ENCODE results near the gene ERN1.
"Not testable (repeated sequence)": the region's sequence is repeated elsewhere in the genome, so short reads cannot be mapped to it uniquely, and the experiment has no call there.

Gene ERN1

GRCh38 chr17:64173646-64174045 is 43.7 kb upstream of the ERN1 start:
- no peak for TF ChIP-seq CTCF (IDR thresholded peaks at IDR 0.05; ENCODE audit: low read length, missing control alignments)
- no peak for DNase-seq (ENCODE audit: low read depth)

GRCh38 chr17:64172510-64172909 is 42.6 kb upstream of the ERN1 start:
- no peak overlapping the region for H3K4me3 ChIP-seq (replicated peaks; ENCODE audit: low read depth, low read length)
- peak; percentile 8 for TF ChIP-seq CTCF (IDR thresholded peaks at IDR 0.05; ENCODE audit: low read length, missing control alignments)
- peak; percentile 21 for DNase-seq (ENCODE audit: low read depth)

More at GRCh38 chr17:64173646-64174045, 43.7 kb upstream of the ERN1 start:
- H3K4me3 ChIP-seq (replicated peaks; ENCODE audit: low read depth, low read length) = no peak overlapping the region

- peak; percentile 91 for DNase-seq (ENCODE audit: low read depth)
- no peak for TF ChIP-seq CTCF (IDR thresholded peaks at IDR 0.05; ENCODE audit: low read length, missing control alignments)
- H3K4me3 ChIP-seq (replicated peaks; ENCODE audit: low read depth, low read length) = no peak overlapping the region
Measured at GRCh38 chr17:64171041-64171440, 41.1 kb upstream of the ERN1 start.

DNA sequence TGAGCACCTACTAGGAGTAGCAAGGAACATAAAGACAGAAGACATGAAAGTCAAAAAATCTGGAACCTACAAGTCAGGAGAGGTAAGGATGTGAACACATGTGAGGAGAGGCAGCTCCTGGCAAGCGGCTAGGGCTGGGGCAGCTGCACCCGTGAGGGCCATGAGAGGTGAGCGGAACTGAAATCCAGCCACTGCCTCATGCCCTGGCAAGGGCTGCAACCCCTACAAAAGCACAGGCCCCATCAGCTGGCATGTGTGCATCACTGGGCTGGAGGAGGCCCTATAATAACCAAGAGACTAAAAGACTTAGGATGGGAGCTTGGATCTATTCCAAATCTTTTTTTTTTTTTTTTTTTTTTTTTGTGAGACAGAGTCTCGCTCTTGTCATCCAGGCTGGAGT is 40.3 kb upstream of the ERN1 start:
- TF ChIP-seq CTCF (IDR thresholded peaks at IDR 0.05; ENCODE audit: low read length, missing control alignments) = no peak
- H3K4me3 ChIP-seq (replicated peaks; ENCODE audit: low read depth, low read length) = no peak overlapping the region
- DNase-seq (ENCODE audit: low read depth) = no peak

DNA sequence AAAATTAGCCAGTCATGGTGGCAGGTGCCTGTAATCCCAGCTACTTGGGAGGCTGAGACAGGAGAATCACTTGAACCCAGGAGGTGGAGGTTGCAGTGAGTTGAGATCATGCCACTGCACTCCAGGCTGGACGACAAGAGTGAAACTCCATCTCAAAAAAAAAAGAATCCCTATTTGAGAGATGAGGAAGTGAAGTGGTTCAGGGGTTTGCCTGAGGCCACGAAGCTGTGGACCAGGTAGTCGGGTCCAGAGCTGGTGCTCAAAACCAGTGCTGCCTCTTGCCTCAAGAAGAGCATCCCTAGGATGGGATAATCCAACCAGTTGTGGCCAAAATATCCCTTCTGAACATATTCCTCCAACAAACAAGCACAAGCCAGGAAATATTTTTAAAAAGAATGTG is 37.7 kb upstream of the ERN1 start:
- not testable (repeated sequence) for DNase-seq (ENCODE audit: low read depth); H3K4me3 ChIP-seq (replicated peaks; ENCODE audit: low read depth, low read length)

DNA sequence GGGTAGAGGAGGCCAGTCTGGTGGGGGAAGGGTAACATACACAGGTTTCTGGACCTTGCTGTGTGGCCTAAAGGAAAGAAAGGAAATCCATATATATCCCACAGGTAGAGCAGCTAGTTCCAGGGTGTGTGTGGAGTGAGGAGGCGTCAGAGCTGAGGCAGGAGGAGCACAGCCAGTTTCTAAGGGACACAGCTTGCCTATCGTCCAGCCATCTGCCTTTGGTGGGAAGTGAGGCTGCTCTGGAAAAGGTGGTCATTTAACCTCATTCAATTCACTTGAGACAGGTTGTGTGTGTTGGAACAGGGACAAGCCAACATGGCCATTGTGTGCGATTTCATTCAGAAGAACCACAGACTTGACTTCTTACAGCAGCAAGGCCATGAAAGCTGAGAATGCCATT is 36.9 kb upstream of the ERN1 start:
- no peak for TF ChIP-seq CTCF (IDR thresholded peaks at IDR 0.05; ENCODE audit: low read length, missing control alignments)
- DNase-seq (ENCODE audit: low read depth) = no peak
- no peak overlapping the region for H3K4me3 ChIP-seq (replicated peaks; ENCODE audit: low read depth, low read length)

DNA sequence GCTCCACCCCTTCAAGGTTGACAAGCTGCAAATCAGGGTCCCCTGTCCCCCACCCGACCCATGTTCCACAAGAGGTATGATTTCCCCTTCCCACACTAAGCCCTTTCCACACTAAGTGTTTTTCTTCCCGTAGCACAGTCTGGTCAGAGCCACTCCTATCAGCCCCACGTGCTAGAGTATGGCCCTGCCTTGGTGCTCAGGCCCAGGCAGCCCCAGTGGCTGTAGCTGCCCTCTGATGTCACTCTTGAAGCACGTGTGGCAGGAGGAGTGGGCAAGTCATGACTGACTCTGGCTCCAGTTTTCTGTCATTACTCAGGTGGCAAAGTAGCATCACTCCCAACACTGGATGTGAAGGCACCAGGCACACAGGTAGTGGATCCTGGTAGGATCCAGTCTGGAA is 35.4 kb upstream of the ERN1 start:
- no peak for TF ChIP-seq CTCF (IDR thresholded peaks at IDR 0.05; ENCODE audit: low read length, missing control alignments)
- no peak overlapping the region for H3K4me3 ChIP-seq (replicated peaks; ENCODE audit: low read depth, low read length)

More for the DNA sequence above, 35.4 kb upstream of the ERN1 start:
- DNase-seq (ENCODE audit: low read depth) = no peak

Data from fibroblast of pulmonary artery (primary cell).